ENCODE data around the gene HPRT1. TPM values are rescaled to one million over a fixed set of nuclear protein-coding genes. Genes with fewer than 3 reads are reported as not detected.
A peak's percentile ranks its signal among the peaks of the same experiment; 100 is the strongest.

HPRT1 gene
- total RNA-seq, 1 experiment from 2014 or later, result 38.2 TPM

GRCh38 chrX:134533952-134534351 is 74.0 kb downstream of the HPRT1 start:
- H3K4me3 Mint-ChIP-seq, result no peak overlapping the region
- CTCF ChIA-PET, result no interaction called here
- peak overlapping the region; percentile 36; the same call in 1 of the 2 replicates for H3K27ac Mint-ChIP-seq
- H3K9me3 Mint-ChIP-seq, result no peaks in the 10 kb centered on the region
- POLR2A ChIA-PET, result no interaction called here
- H3K27me3 Mint-ChIP-seq (ENCODE audit: low read depth), result peaks cover 13% of the 10 kb centered on the region
- TF ChIP-seq ZMAT4 (CRISPR knock-in tag; IDR thresholded peaks at IDR 0.05) (no peak), ZNF121 (CRISPR knock-in tag; IDR thresholded peaks at IDR 0.05) (no peak), SP1 (CRISPR knock-in tag; conservative IDR thresholded peaks at IDR 0.05) (no peak), ZNF532 (CRISPR knock-in tag; IDR thresholded peaks at IDR 0.05; ENCODE audit: borderline replicate concordance) (no peak), AR (CRISPR knock-in tag; IDR thresholded peaks at IDR 0.05) (no peak), RELA (CRISPR knock-in tag; IDR thresholded peaks at IDR 0.05; ENCODE audit: borderline replicate concordance) (no peak), NFE2L1 (CRISPR knock-in tag; IDR thresholded peaks at IDR 0.05) (no peak), RORB (CRISPR knock-in tag; IDR thresholded peaks at IDR 0.05) (no peak), CTCF (IDR thresholded peaks at IDR 0.05) (no peak), NR3C1 (CRISPR knock-in tag; conservative IDR thresholded peaks at IDR 0.05; ENCODE audit: low read depth) (no peak), MYBL2 (CRISPR knock-in tag; IDR thresholded peaks at IDR 0.05) (no peak), JUN (CRISPR knock-in tag; IDR thresholded peaks at IDR 0.05) (no peak), GTF2I (CRISPR knock-in tag; conservative IDR thresholded peaks at IDR 0.05) (no peak), ZNF396 (CRISPR knock-in tag; IDR thresholded peaks at IDR 0.05; ENCODE audit: borderline replicate concordance) (no peak), USF2 (CRISPR knock-in tag; IDR thresholded peaks at IDR 0.05) (no peak), STAT6 (CRISPR knock-in tag; conservative IDR thresholded peaks at IDR 0.05; ENCODE audit: low read depth) (no peak), ATF2 (CRISPR knock-in tag; IDR thresholded peaks at IDR 0.05; ENCODE audit: borderline replicate concordance, low read depth) (no peak), ZNF416 (CRISPR knock-in tag; IDR thresholded peaks at IDR 0.05) (no peak)
- ATAC-seq (no peak), DNase-seq (ENCODE audit: low spot score) (no peak)
- peaks cover 23% of the 10 kb centered on the region for H3K4me1 Mint-ChIP-seq
- H3K36me3 Mint-ChIP-seq, result no peaks in the 10 kb centered on the region
